ENCODE data around the gene TECPR1.

DNA sequence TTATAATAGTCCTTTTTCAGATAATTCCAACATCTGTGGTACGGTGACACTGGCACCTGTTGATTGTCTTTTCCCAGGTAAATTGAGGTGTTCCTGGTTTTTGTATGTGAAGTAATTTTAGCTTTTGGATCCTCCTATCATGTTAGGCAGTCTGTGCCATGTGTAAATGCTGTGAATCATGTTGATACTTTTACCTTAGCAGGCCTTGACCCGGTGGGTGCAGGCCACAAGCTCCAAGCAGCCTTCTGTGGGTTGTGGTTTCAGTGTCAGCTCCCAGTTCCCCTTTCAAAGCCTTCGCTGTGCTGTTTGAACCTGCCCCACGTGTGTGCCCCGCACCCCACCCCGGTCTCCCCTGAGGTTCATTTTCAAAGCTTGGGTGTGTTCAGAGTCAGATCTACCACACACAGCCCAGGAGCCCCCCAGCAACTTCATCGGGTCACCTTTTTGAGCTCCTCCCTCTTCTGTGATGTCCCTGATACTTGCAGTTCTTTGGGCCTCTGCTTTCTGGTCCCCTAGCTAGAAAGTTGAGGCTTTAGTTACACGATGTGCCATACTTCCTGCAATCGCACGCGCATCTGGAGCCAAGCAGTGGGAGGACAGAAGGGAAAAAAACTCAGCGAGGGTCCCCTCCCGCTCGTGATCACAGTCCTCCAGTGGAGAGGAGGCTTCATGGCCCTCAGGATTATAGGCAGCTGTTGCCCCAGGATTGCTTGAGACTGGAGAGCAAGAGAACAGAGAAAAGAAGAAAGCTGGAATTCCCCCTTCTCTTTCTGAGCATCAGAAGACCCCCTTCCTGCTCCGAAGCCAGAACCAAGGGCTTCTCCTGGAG is 49.5 kb downstream of the TECPR1 start:
- no peak for TF ChIP-seq CTCF (IDR thresholded peaks at IDR 0.05)
- TF ChIP-seq EZH2 (IDR thresholded peaks at IDR 0.05): no peak
- TF ChIP-seq EZH2phosphoT487 (IDR thresholded peaks at IDR 0.05): no peak

Measured in neural progenitor cell (in vitro differentiated cells).